Loucy (cell line): ENCODE measurements around the gene KRTAP25-1.

ENCODE experiments used
- H2AFZ ChIP-seq: fragments of 200-600 bp; sonication (generic); 2 replicates; pipeline ENCODE4 v1.6.0; 2016; ENCODE audit warnings: antibody characterized with exemption, mild to moderate bottlenecking, low read length, moderate library complexity
- H3F3A ChIP-seq: fragments of 200-600 bp; 2 replicates; pipeline ENCODE4 v1.6.0; 2016; ENCODE audit warnings: antibody characterized with exemption, low read depth, mild to moderate bottlenecking
- H3K27me3 ChIP-seq: fragments of 200-600 bp; sonication (generic); 2 replicates; pipeline ENCODE4 v1.6.1; 2014; ENCODE audit warnings: low read length, mild to moderate bottlenecking; ENCODE audit not compliant: insufficient read depth, poor library complexity, severe bottlenecking
- H3K36me3 ChIP-seq: fragments of 200-600 bp; sonication (generic); 2 replicates; pipeline ENCODE4 v1.6.1; 2016; ENCODE audit warnings: low read length; ENCODE audit not compliant: insufficient read depth
- H3K4me1 ChIP-seq: fragments of 200-600 bp; sonication (generic); 2 replicates; pipeline ENCODE4 v1.5.1; 2014; ENCODE audit warnings: low read length, mild to moderate bottlenecking; ENCODE audit not compliant: insufficient read depth, poor library complexity, severe bottlenecking
- H3K4me2 ChIP-seq: fragments of 200-600 bp; sonication (generic); 2 replicates; pipeline ENCODE4 v1.6.0; 2014; ENCODE audit warnings: antibody characterized with exemption, low read length, low read depth, mild to moderate bottlenecking; ENCODE audit not compliant: poor library complexity, severe bottlenecking
- H3K4me3 ChIP-seq: fragments of 200-600 bp; sonication (generic); 2 replicates; pipeline ENCODE4 v1.5.1; 2014; ENCODE audit warnings: low read length, mild to moderate bottlenecking, mixed read lengths; ENCODE audit not compliant: poor library complexity, severe bottlenecking
- H3K79me2 ChIP-seq: fragments of 200-600 bp; sonication (generic); 2 replicates; pipeline ENCODE4 v1.6.1; 2014; ENCODE audit warnings: low read length; ENCODE audit not compliant: insufficient read depth
- H3K9ac ChIP-seq: fragments of 200-600 bp; sonication (generic); 2 replicates; pipeline ENCODE4 v1.6.0; 2014; ENCODE audit warnings: mild to moderate bottlenecking, low read depth, low read length, moderate library complexity; ENCODE audit not compliant: poor library complexity, severe bottlenecking
- H3K9me2 ChIP-seq: fragments of 200-600 bp; sonication (generic); replicated peaks from 2 replicates; pipeline ENCODE4 v1.6.1; 2016; ENCODE audit warnings: low read depth, low read length, mixed read lengths
- H3K9me3 ChIP-seq: fragments of 200-600 bp; sonication (generic); 2 replicates; pipeline ENCODE4 v1.6.1; 2014; ENCODE audit warnings: mild to moderate bottlenecking, antibody characterized with exemption, low read length, low read depth; ENCODE audit not compliant: insufficient read depth
- H4K20me1 ChIP-seq: fragments of 200-600 bp; sonication (generic); 2 replicates; pipeline ENCODE4 v1.6.0; 2014; ENCODE audit warnings: antibody characterized with exemption, low read length, mild to moderate bottlenecking; ENCODE audit not compliant: insufficient read depth, poor library complexity, severe bottlenecking
- CTCF ChIP-seq: fragments of 200-600 bp; sonication (generic); conservative IDR thresholded peaks from 2 replicates; pipeline ENCODE4 v1.5.1; 2014; ENCODE audit warnings: mild to moderate bottlenecking, antibody characterized with exemption, low read length
- EZH2phosphoT487 ChIP-seq: fragments of 200-600 bp; IDR thresholded peaks from 2 replicates; pipeline ENCODE4 v1.6.1; 2018; ENCODE audit warnings: antibody characterized with exemption, mild to moderate bottlenecking, moderate library complexity, borderline replicate concordance

Gene KRTAP25-1

DNA sequence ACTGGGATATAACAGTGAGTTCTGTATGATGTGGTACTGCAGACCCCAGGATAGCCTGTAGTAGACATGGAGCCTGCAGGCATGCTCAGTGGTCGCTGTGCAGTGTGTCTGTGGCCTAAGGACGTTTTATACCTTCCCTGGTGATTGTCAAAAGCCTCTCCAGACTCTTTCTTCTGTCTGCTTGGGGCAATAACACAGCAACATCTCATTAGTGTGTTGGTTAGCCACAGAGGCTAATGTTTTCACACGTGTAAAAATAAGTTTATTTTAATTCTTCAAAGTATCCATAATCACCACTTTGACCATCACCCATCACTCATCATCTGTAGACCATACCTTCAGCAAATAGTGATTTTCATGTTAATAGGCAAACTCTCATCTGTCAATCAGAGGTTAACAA lies 6.5 kb downstream of the KRTAP25-1 start, which contains the start of gene KRTAP24-1:
Gene KRTAP24-1, minus strand, starts transcription at position 101 of the 400 bp plus-strand sequence. Its CDS starts 18 bp downstream, at position 83.
- H3K9me3 ChIP-seq = peaks cover 4% of the 10 kb centered on the region; the same call in 1 of the 2 replicates
- no peak within 1 kb of the TSS for H3K4me3 ChIP-seq
- H4K20me1 ChIP-seq = no peaks in the 10 kb centered on the region
- H3K27me3 ChIP-seq = no peaks in the 10 kb centered on the region
- H3K79me2 ChIP-seq = no peaks in the 10 kb centered on the region
- no peaks in the 10 kb centered on the region for H3K4me1 ChIP-seq
- H3K9ac ChIP-seq = no peak within 1 kb of the TSS
- no peak for TF ChIP-seq CTCF
- TF ChIP-seq EZH2phosphoT487 = no peak
- no peak within 1 kb of the TSS for H3K4me2 ChIP-seq
- no peaks in the 10 kb centered on the region for H3K36me3 ChIP-seq
- H3K9me2 ChIP-seq = no peaks in the 10 kb centered on the region
- no peak within 1 kb of the TSS for H2AFZ ChIP-seq
- H3F3A ChIP-seq = no peaks in the 10 kb centered on the region

- Histone ChIP-seq H3K27me3 (no peaks in the 10 kb centered on the region), H3K9me3 (no peaks in the 10 kb centered on the region), H2AFZ (no peak overlapping the region), H3K9ac (no peak overlapping the region), H3K4me2 (no peak overlapping the region), H3K9me2 (no peaks in the 10 kb centered on the region), H3K79me2 (no peaks in the 10 kb centered on the region), H3K4me3 (no peak overlapping the region), H3F3A (no peaks in the 10 kb centered on the region), H4K20me1 (no peaks in the 10 kb centered on the region), H3K4me1 (no peaks in the 10 kb centered on the region), H3K36me3 (no peaks in the 10 kb centered on the region)
- TF ChIP-seq CTCF = no peak
- no peak for TF ChIP-seq EZH2phosphoT487
These were observed 17.7 kb downstream of the KRTAP25-1 start for GRCh38 chr21:30271611-30272010.

- Histone ChIP-seq H3K9ac (no peak overlapping the region), H3K4me3 (no peak overlapping the region), H2AFZ (no peak overlapping the region), H3K36me3 (no peaks in the 10 kb centered on the region), H3K27me3 (no peaks in the 10 kb centered on the region), H3K9me2 (no peaks in the 10 kb centered on the region), H3F3A (no peaks in the 10 kb centered on the region), H3K4me2 (no peak overlapping the region), H3K4me1 (no peaks in the 10 kb centered on the region), H4K20me1 (no peaks in the 10 kb centered on the region), H3K9me3 (no peaks in the 10 kb centered on the region), H3K79me2 (no peaks in the 10 kb centered on the region)
- no peak for TF ChIP-seq CTCF
- TF ChIP-seq EZH2phosphoT487 = no peak
These were observed 18.2 kb downstream of the KRTAP25-1 start for GRCh38 chr21:30271156-30271555.
